ENCODE measurements around the gene HIGD2B.

GRCh38 chr15:72700076-72700475 lies 14.1 kb upstream of the HIGD2B start:
- no peak for TF ChIP-seq POLR2A (IDR thresholded peaks at IDR 0.05; ENCODE audit: low read depth)
- TF ChIP-seq CTCF (IDR thresholded peaks at IDR 0.05), result no peak
- TF ChIP-seq POLR2AphosphoS5 (IDR thresholded peaks at IDR 0.05), result no peak
- TF ChIP-seq EP300 (IDR thresholded peaks at IDR 0.05), result no peak

All from esophagus muscularis mucosa (tissue), 4 donors.